ENCODE measurements around the gene FRMD8. TPM values are rescaled to one million over a fixed set of nuclear protein-coding genes. Genes with fewer than 3 reads are reported as not detected.

FRMD8 gene
- polyA plus RNA-seq, 1 donor from 2014 or later: 22.2 TPM

DNA sequence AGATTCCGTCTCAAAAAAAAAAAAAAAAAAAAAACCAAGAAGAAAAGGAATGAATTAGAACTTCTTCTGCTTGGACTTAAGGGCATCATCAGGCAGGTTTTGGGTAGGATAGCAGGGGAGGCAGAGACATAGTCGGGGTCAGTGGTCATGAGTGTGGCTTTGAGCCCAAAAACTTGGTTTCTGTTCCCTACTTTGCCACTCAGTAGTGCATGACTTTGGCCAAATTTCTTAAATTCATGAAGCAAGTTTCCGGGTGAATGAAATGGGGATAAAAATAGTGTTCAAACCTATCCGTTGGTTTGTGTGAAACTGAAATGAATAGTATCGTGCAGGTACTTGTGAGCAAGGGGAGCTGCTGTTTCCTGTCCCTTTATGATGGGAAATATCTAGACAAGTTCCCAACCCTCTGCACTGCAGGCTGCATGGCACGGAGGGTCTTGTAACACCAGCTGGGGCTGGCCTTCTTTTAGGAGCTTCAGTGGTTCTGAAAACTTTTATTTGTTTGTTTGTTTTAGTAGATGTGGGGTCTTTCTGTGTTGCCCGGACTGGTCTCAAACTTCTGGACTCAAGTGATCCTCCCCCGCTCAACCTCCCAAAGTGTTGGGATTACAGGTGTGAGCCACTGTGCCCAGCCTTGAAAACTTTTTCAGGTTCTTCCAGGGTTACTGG lies 54.5 kb downstream of the FRMD8 start:
- H3K9ac ChIP-seq (ENCODE audit: low read length): no peak overlapping the region
- TF ChIP-seq POLR2AphosphoS5 (IDR thresholded peaks at IDR 0.05) (no peak), SMC3 (conservative IDR thresholded peaks at IDR 0.05; ENCODE audit: poor library complexity) (no peak), TAF1 (IDR thresholded peaks at IDR 0.05; ENCODE audit: low read depth) (no peak), MXI1 (conservative IDR thresholded peaks at IDR 0.05; ENCODE audit: poor library complexity, severe bottlenecking) (no peak), EP300 (conservative IDR thresholded peaks at IDR 0.05; ENCODE audit: poor library complexity, severe bottlenecking) (no peak), EZH2 (IDR thresholded peaks at IDR 0.05; ENCODE audit: borderline replicate concordance, insufficient read depth, low read length, poor library complexity, severe bottlenecking) (no peak), RAD21 (conservative IDR thresholded peaks at IDR 0.05) (no peak)
- TF ChIP-seq, protein P1, sequence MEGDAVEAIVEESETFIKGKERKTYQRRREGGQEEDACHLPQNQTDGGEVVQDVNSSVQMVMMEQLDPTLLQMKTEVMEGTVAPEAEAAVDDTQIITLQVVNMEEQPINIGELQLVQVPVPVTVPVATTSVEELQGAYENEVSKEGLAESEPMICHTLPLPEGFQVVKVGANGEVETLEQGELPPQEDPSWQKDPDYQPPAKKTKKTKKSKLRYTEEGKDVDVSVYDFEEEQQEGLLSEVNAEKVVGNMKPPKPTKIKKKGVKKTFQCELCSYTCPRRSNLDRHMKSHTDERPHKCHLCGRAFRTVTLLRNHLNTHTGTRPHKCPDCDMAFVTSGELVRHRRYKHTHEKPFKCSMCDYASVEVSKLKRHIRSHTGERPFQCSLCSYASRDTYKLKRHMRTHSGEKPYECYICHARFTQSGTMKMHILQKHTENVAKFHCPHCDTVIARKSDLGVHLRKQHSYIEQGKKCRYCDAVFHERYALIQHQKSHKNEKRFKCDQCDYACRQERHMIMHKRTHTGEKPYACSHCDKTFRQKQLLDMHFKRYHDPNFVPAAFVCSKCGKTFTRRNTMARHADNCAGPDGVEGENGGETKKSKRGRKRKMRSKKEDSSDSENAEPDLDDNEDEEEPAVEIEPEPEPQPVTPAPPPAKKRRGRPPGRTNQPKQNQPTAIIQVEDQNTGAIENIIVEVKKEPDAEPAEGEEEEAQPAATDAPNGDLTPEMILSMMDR (IDR thresholded peaks at IDR 0.05; ENCODE audit: poor library complexity, severe bottlenecking): no peak
- TF ChIP-seq, protein P2, sequence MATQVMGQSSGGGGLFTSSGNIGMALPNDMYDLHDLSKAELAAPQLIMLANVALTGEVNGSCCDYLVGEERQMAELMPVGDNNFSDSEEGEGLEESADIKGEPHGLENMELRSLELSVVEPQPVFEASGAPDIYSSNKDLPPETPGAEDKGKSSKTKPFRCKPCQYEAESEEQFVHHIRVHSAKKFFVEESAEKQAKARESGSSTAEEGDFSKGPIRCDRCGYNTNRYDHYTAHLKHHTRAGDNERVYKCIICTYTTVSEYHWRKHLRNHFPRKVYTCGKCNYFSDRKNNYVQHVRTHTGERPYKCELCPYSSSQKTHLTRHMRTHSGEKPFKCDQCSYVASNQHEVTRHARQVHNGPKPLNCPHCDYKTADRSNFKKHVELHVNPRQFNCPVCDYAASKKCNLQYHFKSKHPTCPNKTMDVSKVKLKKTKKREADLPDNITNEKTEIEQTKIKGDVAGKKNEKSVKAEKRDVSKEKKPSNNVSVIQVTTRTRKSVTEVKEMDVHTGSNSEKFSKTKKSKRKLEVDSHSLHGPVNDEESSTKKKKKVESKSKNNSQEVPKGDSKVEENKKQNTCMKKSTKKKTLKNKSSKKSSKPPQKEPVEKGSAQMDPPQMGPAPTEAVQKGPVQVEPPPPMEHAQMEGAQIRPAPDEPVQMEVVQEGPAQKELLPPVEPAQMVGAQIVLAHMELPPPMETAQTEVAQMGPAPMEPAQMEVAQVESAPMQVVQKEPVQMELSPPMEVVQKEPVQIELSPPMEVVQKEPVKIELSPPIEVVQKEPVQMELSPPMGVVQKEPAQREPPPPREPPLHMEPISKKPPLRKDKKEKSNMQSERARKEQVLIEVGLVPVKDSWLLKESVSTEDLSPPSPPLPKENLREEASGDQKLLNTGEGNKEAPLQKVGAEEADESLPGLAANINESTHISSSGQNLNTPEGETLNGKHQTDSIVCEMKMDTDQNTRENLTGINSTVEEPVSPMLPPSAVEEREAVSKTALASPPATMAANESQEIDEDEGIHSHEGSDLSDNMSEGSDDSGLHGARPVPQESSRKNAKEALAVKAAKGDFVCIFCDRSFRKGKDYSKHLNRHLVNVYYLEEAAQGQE (IDR thresholded peaks at IDR 0.05; ENCODE audit: borderline replicate concordance): no peak
- H3K27me3 ChIP-seq (ENCODE audit: insufficient read depth, low read depth, low read length): no peaks in the 10 kb centered on the region
- no peak overlapping the region for H3K4me3 ChIP-seq (ENCODE audit: low read length)
- no peak overlapping the region for H3K4me2 ChIP-seq (ENCODE audit: low read length)
- no peaks in the 10 kb centered on the region for H3K79me2 ChIP-seq (replicated peaks; ENCODE audit: insufficient read depth, low read length)
- no peak overlapping the region for H2AFZ ChIP-seq (ENCODE audit: low read depth, low read length)
- no peak overlapping the region for H3K27ac ChIP-seq (ENCODE audit: low read length)
- no peaks in the 10 kb centered on the region for H3K36me3 ChIP-seq (ENCODE audit: insufficient read depth, low read length)
- no peaks in the 10 kb centered on the region for H3F3A ChIP-seq (ENCODE audit: insufficient read depth, low read length, poor library complexity, severe bottlenecking)
- no peaks in the 10 kb centered on the region for H3K9me2 ChIP-seq (ENCODE audit: insufficient read depth, low read length)
- no peaks in the 10 kb centered on the region for H3K9me3 ChIP-seq (ENCODE audit: low read length)
- no peaks in the 10 kb centered on the region for H4K20me1 ChIP-seq (ENCODE audit: insufficient read depth)

GRCh38 chr11:65442842-65443331 lies 56.5 kb downstream of the FRMD8 start:
- no peaks in the 10 kb centered on the region for H3K9me3 ChIP-seq (ENCODE audit: low read length)
- no peaks in the 10 kb centered on the region for H4K20me1 ChIP-seq (ENCODE audit: insufficient read depth)
- H2AFZ ChIP-seq (ENCODE audit: low read depth, low read length): no peak overlapping the region
- TF ChIP-seq TAF1 (IDR thresholded peaks at IDR 0.05; ENCODE audit: low read depth): no peak
- no peaks in the 10 kb centered on the region for H3K36me3 ChIP-seq (ENCODE audit: insufficient read depth, low read length)
- H3K9ac ChIP-seq (ENCODE audit: low read length): no peak overlapping the region
- no peaks in the 10 kb centered on the region for H3K79me2 ChIP-seq (replicated peaks; ENCODE audit: insufficient read depth, low read length)
- H3K27me3 ChIP-seq (ENCODE audit: insufficient read depth, low read depth, low read length): no peaks in the 10 kb centered on the region
- no peak overlapping the region for H3K27ac ChIP-seq (ENCODE audit: low read length)
- no peaks in the 10 kb centered on the region for H3F3A ChIP-seq (ENCODE audit: insufficient read depth, low read length, poor library complexity, severe bottlenecking)
- no peak overlapping the region for H3K4me3 ChIP-seq (ENCODE audit: low read length)
- H3K9me2 ChIP-seq (ENCODE audit: insufficient read depth, low read length): no peaks in the 10 kb centered on the region
- no peak overlapping the region for H3K4me2 ChIP-seq (ENCODE audit: low read length)

Measured in neural cell (in vitro differentiated cells).